ENCODE measurements around the gene SARNP. TPM values are rescaled to one million over a fixed set of nuclear protein-coding genes. Genes with fewer than 3 reads are reported as not detected.

The SARNP gene
- total RNA-seq, 4 donors from 2014 or later = 46.5 to 66.2 (median 62.8) TPM

- ATAC-seq (no peak), DNase-seq (no peak)
- H3K27ac ChIP-seq = peak overlapping the region in 1 of 4 donors; percentile 25
- peaks cover 0 to 4% (median 0%) of the 10 kb centered on the region in 3 donors for H3K27me3 ChIP-seq
- TF ChIP-seq CTCF (IDR thresholded peaks at IDR 0.05 in 4 of 5, conservative IDR thresholded peaks at IDR 0.05 in 1 of 5) = no peak
- no peak for TF ChIP-seq POLR2A (IDR thresholded peaks at IDR 0.05)
- H3K36me3 ChIP-seq = no peaks in the 10 kb centered on the region
- no peaks in the 10 kb centered on the region for H3K9me3 ChIP-seq
- peak overlapping the region in 1 of 4 donors; percentile 54 for H3K4me3 ChIP-seq
- intact Hi-C loops (cut with DNase I; ENCODE audit: low total_unique reads) (no loop called here), in situ Hi-C loops (cut with MboI; ENCODE audit: low sequenced_read_pairs in 4 of 4) (no loop called here)
- H3K4me1 ChIP-seq = peaks cover 13 to 22% of the 10 kb centered on the region in 2 donors
Observed at GRCh38 chr12:55741931-55742680, 75.4 kb downstream of the SARNP start.

- H3K27ac ChIP-seq = no peak overlapping the region
- DNase-seq (no peak), ATAC-seq (no peak)
- intact Hi-C loops (cut with DNase I; ENCODE audit: low total_unique reads) (loop anchor here (2.0 kb wide), 1 partner anchor 58 kb away; no protein-coding TSS in a partner anchor), in situ Hi-C loops (cut with MboI; ENCODE audit: low sequenced_read_pairs in 4 of 4) (loop anchor here (5.0 to 10.0 kb wide), 4 partner anchors 78 to 203 kb away; partner anchors contain the start of genes DNAJC14 (in 1 of the 4), ORMDL2 (in 1 of the 4) and SARNP (in 1 of the 4))
- peaks cover 0 to 4% (median 0%) of the 10 kb centered on the region in 3 donors for H3K27me3 ChIP-seq
- H3K36me3 ChIP-seq = no peaks in the 10 kb centered on the region
- TF ChIP-seq POLR2A (IDR thresholded peaks at IDR 0.05) = no peak
- no peak for TF ChIP-seq CTCF (IDR thresholded peaks at IDR 0.05 in 4 of 5, conservative IDR thresholded peaks at IDR 0.05 in 1 of 5)
- no peaks in the 10 kb centered on the region for H3K9me3 ChIP-seq
- peak overlapping the region in 1 of 4 donors; percentile 56 for H3K4me3 ChIP-seq
- H3K4me1 ChIP-seq = peaks cover 9 to 18% of the 10 kb centered on the region in 2 donors
Observed at GRCh38 chr12:55739025-55739378, 78.5 kb downstream of the SARNP start.

GRCh38 chr12:55738123-55739024 is 79.2 kb downstream of the SARNP start:
- peak; percentile 70 to 79 for ATAC-seq
- Histone ChIP-seq H3K36me3 (no peaks in the 10 kb centered on the region), H3K27ac (peak overlapping the region; percentile 28 to 50 (median 46)), H3K4me3 (peak overlapping the region; percentile 48 to 63 (median 59)), H3K4me1 (peaks cover 6 to 11% of the 10 kb centered on the region in 2 donors), H3K27me3 (no peaks in the 10 kb centered on the region), H3K9me3 (no peaks in the 10 kb centered on the region)
- intact Hi-C loops (cut with DNase I; ENCODE audit: low total_unique reads) = loop anchor here (1.0 to 2.0 kb wide), 2 partner anchors 58 to 202 kb away; no protein-coding TSS in a partner anchor
- in situ Hi-C loops (cut with MboI; ENCODE audit: low sequenced_read_pairs in 4 of 4) = loop anchor here (5.0 to 10.0 kb wide), 4 partner anchors 79 to 204 kb away; partner anchors contain the start of genes DNAJC14 (in 1 of the 4), ORMDL2 (in 1 of the 4) and SARNP (in 1 of the 4)
- DNase-seq = no peak
- no peak for TF ChIP-seq POLR2A (IDR thresholded peaks at IDR 0.05)
- TF ChIP-seq CTCF (IDR thresholded peaks at IDR 0.05 in 4 of 5, conservative IDR thresholded peaks at IDR 0.05 in 1 of 5) = peak; percentile 80 to 96 (median 85)

GRCh38 chr12:55737581-55738122 is 79.9 kb downstream of the SARNP start:
- H3K27ac ChIP-seq = peak overlapping the region in 3 of 4 donors; percentile 41 to 50 (median 50)
- no peak for ATAC-seq
- H3K27me3 ChIP-seq = no peaks in the 10 kb centered on the region
- no peaks in the 10 kb centered on the region for H3K36me3 ChIP-seq
- H3K4me3 ChIP-seq = peak overlapping the region in 1 of 4 donors; percentile 48
- in situ Hi-C loops (cut with MboI; ENCODE audit: low sequenced_read_pairs in 4 of 4) = loop anchor here (5.0 to 10.0 kb wide), 4 partner anchors 80 to 205 kb away; partner anchors contain the start of genes DNAJC14 (in 1 of the 4), ORMDL2 (in 1 of the 4) and SARNP (in 1 of the 4)
- intact Hi-C loops (cut with DNase I; ENCODE audit: low total_unique reads) = loop anchor here (1.0 to 2.0 kb wide), 2 partner anchors 59 to 203 kb away; no protein-coding TSS in a partner anchor
- H3K9me3 ChIP-seq = no peaks in the 10 kb centered on the region
- no peak for DNase-seq
- TF ChIP-seq POLR2A (IDR thresholded peaks at IDR 0.05) (no peak), CTCF (IDR thresholded peaks at IDR 0.05 in 4 of 5, conservative IDR thresholded peaks at IDR 0.05 in 1 of 5) (no peak)
- H3K4me1 ChIP-seq = peaks cover 6 to 11% of the 10 kb centered on the region in 2 donors

Measured in gastrocnemius medialis (tissue), 4 donors.